Neuron (in vitro differentiated cells): Measurements from ENCODE around the gene GJA4.

Source experiments
- H2AFZ ChIP-seq: one replicate; pipeline ENCODE4 v1.6.1; 2013; ENCODE audit warnings: low read depth, mild to moderate bottlenecking, inconsistent platforms, low read length, moderate library complexity
- H3K27me3 ChIP-seq: one replicate; pipeline ENCODE4 v1.6.1; 2013; ENCODE audit warnings: low read length; ENCODE audit not compliant: insufficient read depth
- H3K36me3 ChIP-seq: one replicate; pipeline ENCODE4 v1.6.1; 2013; ENCODE audit warnings: low read length; ENCODE audit not compliant: insufficient read depth
- H3K4me1 ChIP-seq: one replicate; pipeline ENCODE4 v1.6.1; 2013; ENCODE audit warnings: low read length; ENCODE audit not compliant: insufficient read depth
- H3K4me3 ChIP-seq: 2 replicates; pipeline ENCODE4 v1.5.1; 2013; ENCODE audit warnings: mild to moderate bottlenecking, low read length, moderate library complexity
- H3K9me3 ChIP-seq: one replicate; pipeline ENCODE4 v1.6.1; 2013; ENCODE audit warnings: low read length

Gene GJA4

DNA sequence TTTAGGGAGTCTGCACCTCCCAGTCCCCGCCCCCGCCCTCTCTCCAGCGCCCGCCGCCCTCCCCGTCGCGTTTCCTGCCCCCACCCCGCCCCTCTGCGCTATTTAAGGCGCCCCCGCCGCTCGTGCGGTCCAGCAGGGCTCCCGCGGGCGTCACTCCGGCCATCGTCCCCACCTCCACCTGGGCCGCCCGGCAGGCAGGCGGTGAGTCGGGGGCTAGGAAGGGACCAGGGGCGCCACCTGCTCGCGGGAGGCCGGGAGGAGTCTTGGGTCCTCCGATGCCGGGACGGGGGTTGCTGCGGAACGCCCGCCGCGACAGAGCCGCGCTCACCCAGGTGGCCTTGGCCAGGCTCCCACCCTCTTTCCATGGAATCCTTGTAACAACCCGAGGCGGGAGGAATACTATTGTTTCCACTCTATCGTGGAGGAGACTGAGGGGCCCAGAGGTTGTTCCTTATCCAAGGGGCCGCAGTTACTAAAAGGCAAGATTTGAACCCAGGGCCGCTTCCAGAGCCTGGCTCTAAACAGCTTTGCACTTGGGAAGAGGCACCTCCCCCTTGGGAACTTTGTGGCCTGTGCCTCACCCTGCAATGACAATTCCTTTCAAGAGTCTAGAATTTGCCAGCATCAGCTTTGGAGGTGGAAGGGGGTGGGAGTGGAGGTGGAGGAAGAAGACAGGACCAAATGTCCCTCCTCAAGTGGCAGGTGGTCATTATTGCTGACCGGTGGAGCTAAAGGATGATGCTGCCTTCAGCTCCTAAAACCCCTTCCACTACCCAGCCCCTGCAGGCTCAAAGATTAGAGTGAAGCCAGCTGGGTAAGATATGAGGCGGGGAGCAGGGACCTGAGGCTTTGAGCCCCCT is at the start of gene GJA4:
GJA4 (plus strand) TSS at position 132 of the 860 bp plus-strand sequence. CDS start 1,215 bp downstream, outside the sequence.
- no peak within 1 kb of the TSS for H2AFZ ChIP-seq
- no peaks in the 10 kb centered on the region for H3K27me3 ChIP-seq
- H3K4me3 ChIP-seq = no peak within 1 kb of the TSS
- no peaks in the 10 kb centered on the region for H3K36me3 ChIP-seq
- H3K9me3 ChIP-seq = no peaks in the 10 kb centered on the region
- H3K4me1 ChIP-seq = no peaks in the 10 kb centered on the region

GRCh38 chr1:34743775-34744174 is 49.0 kb upstream of the GJA4 start:
- H3K4me3 ChIP-seq = no peak overlapping the region
- H3K9me3 ChIP-seq = no peaks in the 10 kb centered on the region
- H3K27me3 ChIP-seq = peaks cover 16% of the 10 kb centered on the region
- H3K36me3 ChIP-seq = no peaks in the 10 kb centered on the region
- no peak overlapping the region for H2AFZ ChIP-seq
- H3K4me1 ChIP-seq = no peaks in the 10 kb centered on the region

- Histone ChIP-seq H3K4me1 (no peaks in the 10 kb centered on the region), H2AFZ (no peak overlapping the region), H3K4me3 (no peak overlapping the region), H3K9me3 (no peaks in the 10 kb centered on the region), H3K36me3 (no peaks in the 10 kb centered on the region), H3K27me3 (peaks cover 19% of the 10 kb centered on the region)
These were observed 47.9 kb upstream of the GJA4 start for GRCh38 chr1:34744851-34745250.

GRCh38 chr1:34745666-34746065 is 47.1 kb upstream of the GJA4 start:
- peaks cover 17% of the 10 kb centered on the region for H3K27me3 ChIP-seq
- no peaks in the 10 kb centered on the region for H3K9me3 ChIP-seq
- no peaks in the 10 kb centered on the region for H3K4me1 ChIP-seq
- no peak overlapping the region for H2AFZ ChIP-seq
- H3K4me3 ChIP-seq = no peak overlapping the region
- no peaks in the 10 kb centered on the region for H3K36me3 ChIP-seq

GRCh38 chr1:34746101-34746500 is 46.7 kb upstream of the GJA4 start:
- no peaks in the 10 kb centered on the region for H3K9me3 ChIP-seq
- no peaks in the 10 kb centered on the region for H3K36me3 ChIP-seq
- H3K27me3 ChIP-seq = peaks cover 20% of the 10 kb centered on the region
- no peaks in the 10 kb centered on the region for H3K4me1 ChIP-seq
- no peak overlapping the region for H3K4me3 ChIP-seq
- H2AFZ ChIP-seq = no peak overlapping the region

DNA sequence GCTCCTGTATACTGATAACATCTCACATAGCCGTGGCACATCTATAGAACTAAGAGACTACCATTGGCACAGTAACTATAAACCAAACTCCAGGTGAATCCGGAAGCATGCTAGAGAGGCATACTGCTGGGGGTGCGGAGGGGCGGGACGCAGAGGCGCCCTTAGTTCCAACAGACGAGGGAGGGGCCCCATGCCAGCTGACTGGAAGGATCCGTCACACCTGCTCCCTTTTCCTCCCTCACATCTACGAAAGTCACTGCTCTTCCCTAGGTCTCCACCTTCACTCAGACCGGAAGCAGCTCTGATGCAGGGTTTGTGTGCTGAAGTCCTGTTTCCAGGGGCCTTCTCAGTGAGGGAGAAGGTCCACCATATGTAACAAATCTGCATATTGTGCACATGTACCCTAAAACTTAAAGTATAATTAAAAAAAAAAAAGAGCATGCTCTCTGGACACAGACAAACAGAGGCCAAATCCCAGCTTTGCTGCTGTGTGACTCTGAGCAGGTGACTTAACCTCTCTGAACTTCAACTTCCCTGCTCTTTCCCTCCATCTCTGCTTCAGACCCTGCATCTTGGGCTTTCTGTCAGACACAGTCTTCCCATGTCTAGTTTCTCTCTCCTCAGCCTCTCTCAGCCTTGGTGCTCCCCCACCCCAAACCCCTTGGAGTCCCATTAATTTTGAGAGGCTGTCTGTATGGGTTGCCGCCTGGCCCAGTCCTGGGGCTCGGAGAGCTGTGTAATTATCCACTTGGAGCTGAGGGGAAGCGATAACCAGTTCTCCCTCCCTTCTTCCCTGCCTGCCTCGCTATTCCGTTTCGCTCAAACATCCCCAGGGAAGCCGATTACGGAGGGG is 45.8 kb upstream of the GJA4 start:
- Histone ChIP-seq H3K4me3 (no peak overlapping the region), H2AFZ (no peak overlapping the region), H3K9me3 (no peaks in the 10 kb centered on the region), H3K36me3 (no peaks in the 10 kb centered on the region), H3K27me3 (peaks cover 20% of the 10 kb centered on the region), H3K4me1 (no peaks in the 10 kb centered on the region)

DNA sequence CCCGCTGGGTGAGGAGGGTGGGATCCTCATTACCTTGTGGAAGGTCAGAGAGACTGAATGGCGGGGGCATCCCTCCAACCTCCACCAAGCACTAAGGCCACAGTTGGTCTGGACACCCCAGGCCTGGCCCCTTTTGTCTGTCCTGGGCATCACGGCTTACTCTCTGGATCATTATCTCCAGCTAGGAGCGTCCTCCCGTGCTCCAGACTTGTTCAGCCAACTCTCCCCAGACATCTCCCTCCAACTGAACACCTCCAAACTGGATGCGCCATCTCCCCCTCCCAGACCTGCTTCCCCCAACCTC is 45.2 kb upstream of the GJA4 start:
- Histone ChIP-seq H3K27me3 (peaks cover 20% of the 10 kb centered on the region), H2AFZ (no peak overlapping the region), H3K36me3 (no peaks in the 10 kb centered on the region), H3K4me3 (no peak overlapping the region), H3K9me3 (no peaks in the 10 kb centered on the region), H3K4me1 (no peaks in the 10 kb centered on the region)

DNA sequence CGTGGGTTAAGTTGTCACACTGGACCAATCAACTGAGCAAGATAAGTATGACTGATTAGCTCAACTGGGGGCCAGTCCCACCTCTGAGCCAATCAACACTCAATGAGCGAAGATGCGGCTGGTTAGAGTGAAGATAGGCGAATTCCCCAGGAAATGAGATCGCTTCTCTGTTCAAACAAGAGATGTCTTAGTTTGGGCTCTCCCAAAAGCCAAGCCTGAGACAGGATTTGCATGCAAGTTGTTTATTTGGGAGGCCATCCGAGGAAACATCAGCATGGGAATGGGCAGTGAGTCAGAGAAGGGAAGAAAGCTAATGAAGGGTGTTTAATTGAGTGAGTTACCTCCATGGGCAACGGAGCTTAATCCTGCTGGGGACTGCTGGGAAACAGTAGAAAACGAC is 42.8 kb upstream of the GJA4 start:
- no peaks in the 10 kb centered on the region for H3K9me3 ChIP-seq
- peaks cover 11% of the 10 kb centered on the region for H3K27me3 ChIP-seq
- H3K4me3 ChIP-seq = no peak overlapping the region
- no peaks in the 10 kb centered on the region for H3K36me3 ChIP-seq
- H3K4me1 ChIP-seq = no peaks in the 10 kb centered on the region
- H2AFZ ChIP-seq = no peak overlapping the region

DNA sequence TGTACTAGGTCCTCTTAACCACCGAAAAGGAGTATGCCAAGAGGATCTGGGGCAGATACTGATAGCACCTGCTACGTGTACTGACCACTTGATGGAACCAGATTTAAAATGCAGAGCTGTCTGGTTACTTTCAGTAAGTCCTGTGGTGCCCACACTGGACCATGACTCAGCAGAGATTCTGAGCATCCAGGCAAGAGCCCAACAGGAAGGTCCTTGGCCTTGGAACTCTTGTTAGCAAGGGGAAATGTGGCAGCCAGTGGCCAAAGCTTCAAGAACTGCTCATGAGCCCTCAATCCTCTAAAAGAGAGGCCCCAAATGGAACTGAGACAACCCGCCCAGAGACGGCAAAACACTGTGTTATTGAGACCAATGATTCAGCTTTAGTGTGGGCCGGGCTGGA is 42.2 kb upstream of the GJA4 start:
- H3K4me3 ChIP-seq = no peak overlapping the region
- no peaks in the 10 kb centered on the region for H3K4me1 ChIP-seq
- peaks cover 7% of the 10 kb centered on the region for H3K27me3 ChIP-seq
- no peaks in the 10 kb centered on the region for H3K9me3 ChIP-seq
- no peaks in the 10 kb centered on the region for H3K36me3 ChIP-seq
- no peak overlapping the region for H2AFZ ChIP-seq

DNA sequence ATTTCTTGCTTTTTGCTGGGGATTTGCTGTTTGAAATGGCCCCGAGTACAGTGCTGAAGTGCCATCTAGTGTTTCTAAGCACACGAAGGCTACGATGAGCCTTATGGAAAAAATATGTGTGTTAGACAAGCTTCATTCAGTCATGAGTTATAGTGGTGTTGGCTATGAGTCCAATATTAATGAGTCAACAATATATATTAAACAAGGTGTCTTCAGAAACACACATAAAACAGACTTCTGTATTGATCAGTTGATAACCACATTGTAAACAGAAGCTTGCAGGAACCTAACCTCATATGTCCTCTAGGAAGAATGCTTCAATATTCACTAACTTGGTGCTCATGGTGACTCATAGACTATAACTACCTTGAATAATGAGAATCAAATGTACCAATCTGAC is 39.6 kb upstream of the GJA4 start:
- Histone ChIP-seq H3K4me3 (no peak overlapping the region), H2AFZ (no peak overlapping the region), H3K27me3 (peaks cover 7% of the 10 kb centered on the region), H3K36me3 (no peaks in the 10 kb centered on the region), H3K4me1 (no peaks in the 10 kb centered on the region), H3K9me3 (no peaks in the 10 kb centered on the region)

DNA sequence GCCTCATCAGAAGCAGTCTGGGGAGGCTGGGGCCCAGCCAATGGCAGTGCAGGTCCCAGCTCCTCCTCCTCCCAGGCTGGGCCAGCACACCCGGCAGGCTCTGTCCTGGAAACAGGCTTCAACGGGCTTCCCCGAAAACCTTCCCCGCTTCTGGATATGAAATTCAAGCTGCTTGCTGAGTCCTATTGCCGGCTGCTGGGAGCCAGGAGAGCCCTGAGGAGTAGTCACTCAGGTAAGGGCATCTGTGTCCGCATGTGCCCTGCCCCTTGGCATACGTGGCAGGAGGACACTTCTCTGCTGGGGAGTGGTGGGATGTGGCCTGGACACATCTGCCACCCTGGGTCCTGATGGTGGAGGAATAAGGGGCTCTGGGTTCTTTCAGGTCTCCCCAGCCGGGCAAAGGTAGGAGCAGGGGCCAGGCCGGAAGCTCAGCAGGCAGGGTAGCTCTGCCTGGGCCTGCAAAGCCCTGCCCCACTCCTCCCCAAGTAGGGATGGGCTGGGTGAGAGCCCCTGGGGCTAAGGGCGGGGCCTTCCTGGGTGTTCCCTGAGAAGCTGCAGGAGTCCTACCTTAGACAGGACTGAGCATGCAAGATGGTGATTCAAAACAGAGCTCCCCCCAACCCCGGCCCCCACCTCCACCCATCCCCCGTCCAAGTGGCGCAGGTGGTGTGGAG is 37.7 kb upstream of the GJA4 start, which contains the start of gene GJB5:
GJB5 (plus strand) TSS at position 84 of the 674 bp plus-strand sequence. CDS start 2,284 bp downstream, outside the sequence.
- H3K36me3 ChIP-seq = no peaks in the 10 kb centered on the region
- peaks cover 3% of the 10 kb centered on the region for H3K27me3 ChIP-seq
- H2AFZ ChIP-seq = no peak within 1 kb of the TSS
- H3K4me1 ChIP-seq = no peaks in the 10 kb centered on the region
- no peaks in the 10 kb centered on the region for H3K9me3 ChIP-seq
- H3K4me3 ChIP-seq = no peak within 1 kb of the TSS

GRCh38 chr1:34755961-34756360 is 36.8 kb upstream of the GJA4 start:
- peaks cover 5% of the 10 kb centered on the region for H3K27me3 ChIP-seq
- no peaks in the 10 kb centered on the region for H3K4me1 ChIP-seq
- H3K4me3 ChIP-seq = no peak overlapping the region
- no peak overlapping the region for H2AFZ ChIP-seq
- no peaks in the 10 kb centered on the region for H3K9me3 ChIP-seq
- H3K36me3 ChIP-seq = no peaks in the 10 kb centered on the region

DNA sequence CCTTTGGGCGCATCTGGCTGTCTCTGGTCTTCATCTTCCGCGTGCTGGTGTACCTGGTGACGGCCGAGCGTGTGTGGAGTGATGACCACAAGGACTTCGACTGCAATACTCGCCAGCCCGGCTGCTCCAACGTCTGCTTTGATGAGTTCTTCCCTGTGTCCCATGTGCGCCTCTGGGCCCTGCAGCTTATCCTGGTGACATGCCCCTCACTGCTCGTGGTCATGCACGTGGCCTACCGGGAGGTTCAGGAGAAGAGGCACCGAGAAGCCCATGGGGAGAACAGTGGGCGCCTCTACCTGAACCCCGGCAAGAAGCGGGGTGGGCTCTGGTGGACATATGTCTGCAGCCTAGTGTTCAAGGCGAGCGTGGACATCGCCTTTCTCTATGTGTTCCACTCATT is 35.4 kb upstream of the GJA4 start:
- no peak overlapping the region for H2AFZ ChIP-seq
- H3K9me3 ChIP-seq = no peaks in the 10 kb centered on the region
- H3K4me1 ChIP-seq = no peaks in the 10 kb centered on the region
- no peak overlapping the region for H3K4me3 ChIP-seq
- H3K27me3 ChIP-seq = peaks cover 6% of the 10 kb centered on the region
- H3K36me3 ChIP-seq = no peaks in the 10 kb centered on the region
